ENCODE results near the gene RFTN1. TPM values are rescaled to one million over a fixed set of nuclear protein-coding genes. Genes with fewer than 3 reads are reported as not detected.

RFTN1 gene
- total RNA-seq, 1 donor from 2014 or later: 0.92 TPM

- no peak overlapping the region for H3K9ac ChIP-seq
- Mint-ChIP-seq H3K9me3 (no peaks in the 10 kb centered on the region), H3K36me3 (no peaks in the 10 kb centered on the region), H3K27me3 (ENCODE audit: insufficient read depth, low read depth) (peaks cover 11% of the 10 kb centered on the region), H3K4me1 (peaks cover 28% of the 10 kb centered on the region), H3K27ac (no peak overlapping the region), H3K4me3 (no peak overlapping the region)
- no peaks in the 10 kb centered on the region for H4K20me1 ChIP-seq (ENCODE audit: low read depth)
- no peak overlapping the region for H2AFZ ChIP-seq (replicated peaks)
- H3K27me3 ChIP-seq: no peaks in the 10 kb centered on the region
- H3K4me2 ChIP-seq: no peak overlapping the region
- H3K79me2 ChIP-seq (ENCODE audit: low read depth): no peaks in the 10 kb centered on the region
- no peaks in the 10 kb centered on the region for H3K36me3 ChIP-seq
- peaks cover 17% of the 10 kb centered on the region for H3K4me1 ChIP-seq
- TF ChIP-seq EZH2phosphoT487 (IDR thresholded peaks at IDR 0.05) (no peak), EZH2 (IDR thresholded peaks at IDR 0.05) (no peak)
- no peak overlapping the region for H3K27ac ChIP-seq
- no peak overlapping the region for H3K4me3 ChIP-seq
- no peak for DNase-seq (ENCODE audit: low spot score)
- no peaks in the 10 kb centered on the region for H3K9me3 ChIP-seq (ENCODE audit: low read depth)
- peaks cover 35% of the 10 kb centered on the region for H3F3A ChIP-seq (ENCODE audit: low read depth)
Observed at GRCh38 chr3:16534640-16535262, 21.3 kb upstream of the RFTN1 start.

DNA sequence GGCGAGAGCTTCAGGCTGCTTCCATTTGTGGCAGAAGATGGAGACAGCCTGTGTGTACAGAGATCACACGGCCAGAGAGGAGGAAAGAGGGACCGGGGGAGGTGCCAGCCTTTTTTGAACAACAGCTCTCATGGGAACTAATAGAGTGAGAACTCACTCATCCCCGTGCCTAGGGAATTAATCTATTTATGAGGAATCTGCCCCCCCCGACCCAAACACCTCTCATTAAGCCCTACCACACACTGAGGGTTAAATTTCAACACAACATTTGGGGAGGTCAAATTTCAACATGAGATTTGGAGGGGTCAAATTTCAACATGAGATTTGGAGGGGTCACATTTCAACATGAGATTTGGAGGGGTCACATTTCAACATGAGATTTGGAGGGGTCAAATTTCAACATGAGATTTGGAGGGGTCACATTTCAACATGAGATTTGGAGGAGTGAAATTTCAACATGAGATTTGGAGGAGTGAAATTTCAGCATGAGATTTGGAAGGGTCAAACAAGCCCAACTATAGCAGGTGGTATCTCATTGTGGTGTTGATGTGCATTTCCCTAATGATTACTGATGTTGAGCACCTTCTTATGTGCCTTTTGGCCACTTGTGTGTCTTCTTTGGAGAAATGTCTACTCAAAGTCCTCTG, 20.6 kb upstream of the RFTN1 start:
- Histone ChIP-seq H4K20me1 (ENCODE audit: low read depth) (no peaks in the 10 kb centered on the region), H3K27ac (no peak overlapping the region), H2AFZ (replicated peaks) (peak overlapping the region; percentile 66), H3K27me3 (no peaks in the 10 kb centered on the region), H3K9me3 (ENCODE audit: low read depth) (no peaks in the 10 kb centered on the region), H3K79me2 (ENCODE audit: low read depth) (no peaks in the 10 kb centered on the region), H3K4me3 (no peak overlapping the region), H3K4me1 (peaks cover 17% of the 10 kb centered on the region), H3K4me2 (peak overlapping the region; percentile 63), H3K36me3 (no peaks in the 10 kb centered on the region), H3K9ac (no peak overlapping the region), H3F3A (ENCODE audit: low read depth) (peaks cover 35% of the 10 kb centered on the region)
- no peaks in the 10 kb centered on the region for H3K36me3 Mint-ChIP-seq
- TF ChIP-seq EZH2phosphoT487 (IDR thresholded peaks at IDR 0.05): no peak
- TF ChIP-seq, protein P1, sequence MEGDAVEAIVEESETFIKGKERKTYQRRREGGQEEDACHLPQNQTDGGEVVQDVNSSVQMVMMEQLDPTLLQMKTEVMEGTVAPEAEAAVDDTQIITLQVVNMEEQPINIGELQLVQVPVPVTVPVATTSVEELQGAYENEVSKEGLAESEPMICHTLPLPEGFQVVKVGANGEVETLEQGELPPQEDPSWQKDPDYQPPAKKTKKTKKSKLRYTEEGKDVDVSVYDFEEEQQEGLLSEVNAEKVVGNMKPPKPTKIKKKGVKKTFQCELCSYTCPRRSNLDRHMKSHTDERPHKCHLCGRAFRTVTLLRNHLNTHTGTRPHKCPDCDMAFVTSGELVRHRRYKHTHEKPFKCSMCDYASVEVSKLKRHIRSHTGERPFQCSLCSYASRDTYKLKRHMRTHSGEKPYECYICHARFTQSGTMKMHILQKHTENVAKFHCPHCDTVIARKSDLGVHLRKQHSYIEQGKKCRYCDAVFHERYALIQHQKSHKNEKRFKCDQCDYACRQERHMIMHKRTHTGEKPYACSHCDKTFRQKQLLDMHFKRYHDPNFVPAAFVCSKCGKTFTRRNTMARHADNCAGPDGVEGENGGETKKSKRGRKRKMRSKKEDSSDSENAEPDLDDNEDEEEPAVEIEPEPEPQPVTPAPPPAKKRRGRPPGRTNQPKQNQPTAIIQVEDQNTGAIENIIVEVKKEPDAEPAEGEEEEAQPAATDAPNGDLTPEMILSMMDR (IDR thresholded peaks at IDR 0.05): no peak
- peaks cover 28% of the 10 kb centered on the region for H3K4me1 Mint-ChIP-seq
- no peaks in the 10 kb centered on the region for H3K9me3 Mint-ChIP-seq
- peak; percentile 57 for DNase-seq (ENCODE audit: low spot score)
- H3K27me3 Mint-ChIP-seq (ENCODE audit: insufficient read depth, low read depth): peaks cover 11% of the 10 kb centered on the region
- no peak overlapping the region for H3K27ac Mint-ChIP-seq
- no peak overlapping the region for H3K4me3 Mint-ChIP-seq

DNA sequence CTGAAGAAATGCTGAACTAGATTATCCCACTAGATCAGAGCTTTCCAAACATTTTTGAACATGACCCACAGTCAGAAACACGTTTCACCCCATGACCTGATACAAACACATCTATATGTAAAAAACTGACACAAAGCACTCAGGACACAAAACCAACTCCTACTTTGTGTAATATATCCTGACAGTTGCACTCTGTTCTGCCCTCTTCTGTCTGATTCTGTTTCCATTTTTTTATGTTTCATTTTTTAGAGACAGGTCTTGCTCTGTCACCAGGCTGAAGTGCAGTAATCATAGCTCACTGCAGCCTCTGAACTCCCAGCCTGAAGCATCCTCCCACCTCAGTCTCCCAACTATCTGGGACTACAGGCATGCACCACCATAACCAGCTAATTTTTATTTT, 15.8 kb upstream of the RFTN1 start:
- Mint-ChIP-seq H3K4me3 (no peak overlapping the region), H3K27me3 (ENCODE audit: insufficient read depth, low read depth) (peaks cover 3% of the 10 kb centered on the region)
- no peak for TF ChIP-seq EZH2phosphoT487 (IDR thresholded peaks at IDR 0.05)
- TF ChIP-seq, protein P1 (IDR thresholded peaks at IDR 0.05): no peak
- TF ChIP-seq EZH2 (IDR thresholded peaks at IDR 0.05): no peak

GRCh38 chr3:16528581-16528993, 15.1 kb upstream of the RFTN1 start:
- Mint-ChIP-seq H3K27ac (no peak overlapping the region), H3K27me3 (ENCODE audit: insufficient read depth, low read depth) (peaks cover 3% of the 10 kb centered on the region), H3K36me3 (no peaks in the 10 kb centered on the region), H3K4me1 (peaks cover 5% of the 10 kb centered on the region), H3K4me3 (no peak overlapping the region), H3K9me3 (peaks cover 2% of the 10 kb centered on the region)
- TF ChIP-seq, protein P1 (IDR thresholded peaks at IDR 0.05): no peak
- TF ChIP-seq EZH2phosphoT487 (IDR thresholded peaks at IDR 0.05) (no peak), EZH2 (IDR thresholded peaks at IDR 0.05) (no peak)
- Histone ChIP-seq H3K27me3 (no peaks in the 10 kb centered on the region), H3K4me2 (no peak overlapping the region), H4K20me1 (ENCODE audit: low read depth) (no peaks in the 10 kb centered on the region), H2AFZ (replicated peaks) (no peak overlapping the region), H3F3A (ENCODE audit: low read depth) (peaks cover 2% of the 10 kb centered on the region), H3K36me3 (no peaks in the 10 kb centered on the region), H3K4me1 (peaks cover 5% of the 10 kb centered on the region), H3K9me3 (ENCODE audit: low read depth) (no peaks in the 10 kb centered on the region), H3K27ac (no peak overlapping the region), H3K9ac (no peak overlapping the region), H3K4me3 (no peak overlapping the region), H3K79me2 (ENCODE audit: low read depth) (no peaks in the 10 kb centered on the region)
- DNase-seq (ENCODE audit: low spot score): no peak

More for the DNA sequence above, 15.8 kb upstream of the RFTN1 start:
- no peak overlapping the region for H3K27ac ChIP-seq
- Mint-ChIP-seq H3K36me3 (no peaks in the 10 kb centered on the region), H3K9me3 (peaks cover 2% of the 10 kb centered on the region), H3K27ac (no peak overlapping the region), H3K4me1 (peaks cover 12% of the 10 kb centered on the region)
- no peaks in the 10 kb centered on the region for H3K36me3 ChIP-seq
- H3K9ac ChIP-seq: no peak overlapping the region
- H3K9me3 ChIP-seq (ENCODE audit: low read depth): no peaks in the 10 kb centered on the region
- no peaks in the 10 kb centered on the region for H3K79me2 ChIP-seq (ENCODE audit: low read depth)
- H2AFZ ChIP-seq (replicated peaks): no peak overlapping the region
- no peak overlapping the region for H3K4me2 ChIP-seq
- H3K27me3 ChIP-seq: no peaks in the 10 kb centered on the region
- H3K4me1 ChIP-seq: peaks cover 11% of the 10 kb centered on the region
- H3K4me3 ChIP-seq: no peak overlapping the region
- H4K20me1 ChIP-seq (ENCODE audit: low read depth): no peaks in the 10 kb centered on the region
- no peak for DNase-seq (ENCODE audit: low spot score)
- peaks cover 9% of the 10 kb centered on the region for H3F3A ChIP-seq (ENCODE audit: low read depth)
